Measurements from ENCODE around the gene ATP5ME. TPM values are rescaled to one million over a fixed set of nuclear protein-coding genes. Genes with fewer than 3 reads are reported as not detected.

Gene ATP5ME
- total and polyA plus RNA-seq, 2 of the 13 experiments (the other 11 are each of a cell fraction or from before 2014, with no cell fraction given): 305 to 753 TPM

- TF ChIP-seq ZNF687 (CRISPR knock-in tag; IDR thresholded peaks at IDR 0.05) (peak; percentile 1; the same call in 1 of the 2 replicates), TARDBP (CRISPR knock-in tag; IDR thresholded peaks at IDR 0.05) (no peak), TFAP4 (IDR thresholded peaks at IDR 0.05; ENCODE audit: borderline replicate concordance, low read depth) (peak; percentile 17; the same call in 1 of the 2 replicates), BCLAF1 (IDR thresholded peaks at IDR 0.05) (no peak), ZSCAN22 (CRISPR knock-in tag; IDR thresholded peaks at IDR 0.05) (no peak), ZNF510 (CRISPR knock-in tag; IDR thresholded peaks at IDR 0.05; ENCODE audit: low read depth) (no peak), REL (CRISPR knock-in tag; conservative IDR thresholded peaks at IDR 0.05) (no peak), FOXJ3 (CRISPR knock-in tag; IDR thresholded peaks at IDR 0.05; ENCODE audit: borderline replicate concordance) (no peak), PREB (CRISPR knock-in tag; IDR thresholded peaks at IDR 0.05) (no peak), SIN3A (IDR thresholded peaks at IDR 0.05; ENCODE audit: borderline replicate concordance, low read depth, low read length) (peak; percentile 10; the same call in 1 of the 2 replicates), ZNF3 (CRISPR knock-in tag; IDR thresholded peaks at IDR 0.05) (no peak), ZHX2 (IDR thresholded peaks at IDR 0.05; ENCODE audit: low read depth) (0 out of 2 replicates have a peak, but pooled peaks have one; percentile 5), ZHX2 (CRISPR knock-in tag; IDR thresholded peaks at IDR 0.05; ENCODE audit: borderline replicate concordance) (no peak)
Measured at GRCh38 chr4:680928-681645, 7.0 kb upstream of the ATP5ME start (continued).

All from HepG2 (cell line).